ENCODE data around the gene GAS2L1. TPM values are rescaled to one million over a fixed set of nuclear protein-coding genes. Genes with fewer than 3 reads are reported as not detected.

The GAS2L1 gene
- total RNA-seq, 2 experiments from 2014 or later = not detected

DNA sequence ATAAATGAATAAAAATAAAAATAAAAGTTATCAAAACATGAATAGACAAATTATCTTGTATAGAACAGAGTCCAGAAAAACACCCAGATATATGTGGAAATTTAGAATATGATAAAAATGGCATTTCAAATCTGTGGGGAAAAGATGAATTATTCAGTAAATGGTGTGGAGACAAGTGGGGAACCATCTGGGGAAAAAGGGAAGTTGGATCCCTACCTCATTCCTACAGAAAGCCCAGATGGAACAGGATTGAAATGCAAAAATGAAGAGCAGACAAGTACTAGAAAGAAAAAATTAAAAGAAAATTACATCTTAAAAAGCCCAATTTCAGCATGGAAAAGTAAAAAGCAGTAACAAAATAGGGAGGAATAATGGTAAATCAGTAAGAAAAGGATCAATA lies 17.2 kb downstream of the GAS2L1 start:
- intact Hi-C loops (cut with micrococcal nuclease; ENCODE audit: unreplicated experiment) = no loop called here
- Histone ChIP-seq H3K27ac (ENCODE audit: low read depth, low read length, poor library complexity, severe bottlenecking) (no peak overlapping the region), H3K4me1 (ENCODE audit: insufficient read depth, low read length, poor library complexity, severe bottlenecking) (peaks cover 4% of the 10 kb centered on the region), H3K79me2 (ENCODE audit: insufficient read depth, low read depth, low read length) (no peaks in the 10 kb centered on the region), H3K4me3 (ENCODE audit: low read depth, low read length, poor library complexity, severe bottlenecking) (no peak overlapping the region), H3K9me2 (ENCODE audit: insufficient read depth, low read length) (no peaks in the 10 kb centered on the region), H4K20me1 (ENCODE audit: insufficient read depth, low read length) (no peaks in the 10 kb centered on the region), H2AFZ (ENCODE audit: low read length) (no peak overlapping the region), H3K4me2 (ENCODE audit: low read length) (no peak overlapping the region), H3K36me3 (ENCODE audit: insufficient read depth, low read length) (peaks cover 67% of the 10 kb centered on the region), H3K9me3 (ENCODE audit: low read length) (no peaks in the 10 kb centered on the region)
- DNase-seq (ENCODE audit: low spot score) = no peak
- BruUV-seq (replicated peaks) = no TSS peak
- ChIA-PET CTCF (ENCODE audit: unreplicated experiment) (interaction anchor here (0.6 kb wide), 1 partner anchor 9 kb away, joined by 3 read pairs; no protein-coding TSS in a partner anchor), POLR2A (no interaction called here)
- TF ChIP-seq EZH2phosphoT487 (IDR thresholded peaks at IDR 0.05; ENCODE audit: borderline replicate concordance, low read depth, low read length) = no peak
- TF ChIP-seq, protein P1, sequence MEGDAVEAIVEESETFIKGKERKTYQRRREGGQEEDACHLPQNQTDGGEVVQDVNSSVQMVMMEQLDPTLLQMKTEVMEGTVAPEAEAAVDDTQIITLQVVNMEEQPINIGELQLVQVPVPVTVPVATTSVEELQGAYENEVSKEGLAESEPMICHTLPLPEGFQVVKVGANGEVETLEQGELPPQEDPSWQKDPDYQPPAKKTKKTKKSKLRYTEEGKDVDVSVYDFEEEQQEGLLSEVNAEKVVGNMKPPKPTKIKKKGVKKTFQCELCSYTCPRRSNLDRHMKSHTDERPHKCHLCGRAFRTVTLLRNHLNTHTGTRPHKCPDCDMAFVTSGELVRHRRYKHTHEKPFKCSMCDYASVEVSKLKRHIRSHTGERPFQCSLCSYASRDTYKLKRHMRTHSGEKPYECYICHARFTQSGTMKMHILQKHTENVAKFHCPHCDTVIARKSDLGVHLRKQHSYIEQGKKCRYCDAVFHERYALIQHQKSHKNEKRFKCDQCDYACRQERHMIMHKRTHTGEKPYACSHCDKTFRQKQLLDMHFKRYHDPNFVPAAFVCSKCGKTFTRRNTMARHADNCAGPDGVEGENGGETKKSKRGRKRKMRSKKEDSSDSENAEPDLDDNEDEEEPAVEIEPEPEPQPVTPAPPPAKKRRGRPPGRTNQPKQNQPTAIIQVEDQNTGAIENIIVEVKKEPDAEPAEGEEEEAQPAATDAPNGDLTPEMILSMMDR (conservative IDR thresholded peaks at IDR 0.05; ENCODE audit: low read length) = no peak

DNA sequence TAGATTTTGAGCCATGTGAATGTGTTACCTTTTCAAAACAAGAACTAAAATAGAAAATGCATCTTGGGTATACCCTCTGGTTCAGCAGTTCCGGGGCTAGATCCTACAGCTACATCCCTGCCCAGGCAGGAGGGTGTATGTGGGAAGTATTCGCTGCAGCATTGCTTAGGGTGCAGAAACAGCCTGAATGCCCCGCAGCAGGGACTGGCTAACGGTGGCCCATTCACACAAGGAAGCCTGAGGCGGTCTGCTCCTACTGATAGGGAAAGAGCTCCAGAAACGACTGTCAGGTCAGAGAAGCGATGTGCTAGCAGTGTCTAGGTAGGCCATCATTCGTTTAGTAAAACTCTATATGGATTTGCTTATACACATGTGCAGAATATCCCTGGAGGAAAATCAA lies 18.9 kb downstream of the GAS2L1 start:
- no peak overlapping the region for H3K27ac ChIP-seq (ENCODE audit: low read depth, low read length, poor library complexity, severe bottlenecking)
- H3K36me3 ChIP-seq (ENCODE audit: insufficient read depth, low read length) = peaks cover 74% of the 10 kb centered on the region
- no peak for DNase-seq (ENCODE audit: low spot score)
- H3K9me2 ChIP-seq (ENCODE audit: insufficient read depth, low read length) = no peaks in the 10 kb centered on the region
- no peak overlapping the region for H2AFZ ChIP-seq (ENCODE audit: low read length)
- H3K79me2 ChIP-seq (ENCODE audit: insufficient read depth, low read depth, low read length) = no peaks in the 10 kb centered on the region
- no peak overlapping the region for H3K4me2 ChIP-seq (ENCODE audit: low read length)
- CTCF ChIA-PET (ENCODE audit: unreplicated experiment) = no interaction called here
- H4K20me1 ChIP-seq (ENCODE audit: insufficient read depth, low read length) = no peaks in the 10 kb centered on the region
- TSS peak; percentile 14 for BruUV-seq (replicated peaks)
- intact Hi-C loops (cut with micrococcal nuclease; ENCODE audit: unreplicated experiment) = no loop called here
- TF ChIP-seq EZH2phosphoT487 (IDR thresholded peaks at IDR 0.05; ENCODE audit: borderline replicate concordance, low read depth, low read length) = no peak
- TF ChIP-seq, protein P1 (conservative IDR thresholded peaks at IDR 0.05; ENCODE audit: low read length) = no peak
- POLR2A ChIA-PET = no interaction called here
- peaks cover 4% of the 10 kb centered on the region for H3K4me1 ChIP-seq (ENCODE audit: insufficient read depth, low read length, poor library complexity, severe bottlenecking)
- no peaks in the 10 kb centered on the region for H3K9me3 ChIP-seq (ENCODE audit: low read length)
- H3K4me3 ChIP-seq (ENCODE audit: low read depth, low read length, poor library complexity, severe bottlenecking) = no peak overlapping the region

DNA sequence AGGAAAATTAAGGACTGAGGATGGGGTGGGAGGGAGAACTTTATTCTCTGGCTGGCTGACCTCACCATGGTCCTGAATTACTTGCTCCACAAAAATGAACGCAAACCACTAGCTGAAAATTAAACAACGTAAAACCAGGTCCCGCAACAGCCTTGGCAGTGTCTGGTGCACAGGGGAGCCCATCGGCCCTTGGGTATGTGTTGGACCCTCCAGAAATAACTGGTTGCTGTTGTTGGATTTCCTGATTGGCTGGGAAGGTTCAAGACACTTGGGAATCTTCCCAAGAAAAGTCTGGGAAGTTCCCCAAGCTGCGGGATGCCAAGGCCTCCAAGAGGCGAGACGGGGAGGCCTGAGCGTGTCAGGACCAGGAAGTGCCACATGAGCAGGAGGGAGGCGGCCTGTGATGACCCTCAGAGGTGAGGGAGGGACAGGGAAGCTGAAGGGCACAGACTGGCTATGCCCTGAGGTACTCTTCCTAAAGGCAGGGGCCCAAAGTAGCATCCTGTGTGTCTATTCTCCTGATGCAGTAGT lies 19.4 kb downstream of the GAS2L1 start:
- intact Hi-C loops (cut with micrococcal nuclease; ENCODE audit: unreplicated experiment) = no loop called here
- Histone ChIP-seq H2AFZ (ENCODE audit: low read length) (no peak overlapping the region), H4K20me1 (ENCODE audit: insufficient read depth, low read length) (no peaks in the 10 kb centered on the region), H3K27ac (ENCODE audit: low read depth, low read length, poor library complexity, severe bottlenecking) (no peak overlapping the region), H3K9me2 (ENCODE audit: insufficient read depth, low read length) (no peaks in the 10 kb centered on the region), H3K36me3 (ENCODE audit: insufficient read depth, low read length) (peaks cover 74% of the 10 kb centered on the region), H3K9me3 (ENCODE audit: low read length) (no peaks in the 10 kb centered on the region), H3K4me1 (ENCODE audit: insufficient read depth, low read length, poor library complexity, severe bottlenecking) (peaks cover 2% of the 10 kb centered on the region), H3K4me3 (ENCODE audit: low read depth, low read length, poor library complexity, severe bottlenecking) (no peak overlapping the region), H3K4me2 (ENCODE audit: low read length) (no peak overlapping the region), H3K79me2 (ENCODE audit: insufficient read depth, low read depth, low read length) (no peaks in the 10 kb centered on the region)
- no peak for DNase-seq (ENCODE audit: low spot score)
- ChIA-PET CTCF (ENCODE audit: unreplicated experiment) (interaction anchor here (0.6 kb wide), 1 partner anchor 11 kb away, joined by 4 read pairs; no protein-coding TSS in a partner anchor), POLR2A (no interaction called here)
- TF ChIP-seq, protein P1 (conservative IDR thresholded peaks at IDR 0.05; ENCODE audit: low read length) = no peak
- TF ChIP-seq EZH2phosphoT487 (IDR thresholded peaks at IDR 0.05; ENCODE audit: borderline replicate concordance, low read depth, low read length) = no peak
- BruUV-seq (replicated peaks) = no TSS peak

All from OCI-LY7 (cell line).